Measurements from ENCODE around the gene CEP120.
"Not testable (repeated sequence)": the region's sequence is repeated elsewhere in the genome, so short reads cannot be mapped to it uniquely, and the experiment has no call there.

The CEP120 gene

DNA sequence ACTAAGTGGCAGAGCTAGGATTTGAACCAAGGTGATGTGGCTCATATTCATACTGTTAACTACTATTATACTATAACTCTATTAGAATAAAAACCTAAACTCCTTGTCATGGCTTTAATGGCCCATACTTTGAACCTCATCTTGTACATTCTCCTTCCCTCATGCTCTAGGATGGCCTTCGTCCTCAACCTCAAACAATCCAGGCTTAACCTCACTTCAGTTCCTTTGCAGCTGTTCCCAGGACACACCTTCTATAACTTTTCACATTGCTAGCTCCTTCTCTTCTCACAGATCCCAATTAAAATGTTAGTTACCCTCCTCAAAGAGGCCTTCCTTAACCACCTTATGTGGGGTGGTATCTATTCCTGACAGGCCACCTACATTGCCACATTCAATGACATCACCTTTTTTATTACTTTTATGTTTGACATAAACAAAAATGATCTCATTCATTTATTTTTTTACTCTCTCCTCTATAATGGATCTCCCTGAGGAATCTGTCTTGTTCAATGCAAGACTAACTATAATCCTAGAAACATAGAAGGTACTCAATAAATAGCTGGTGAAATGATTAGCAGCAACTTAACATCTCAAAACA lies 53.7 kb downstream of the CEP120 start:
- DNase-seq, result no peak
- H3K4me3 Mint-ChIP-seq, result no peak overlapping the region
- H3K4me1 Mint-ChIP-seq, result peaks cover 7% of the 10 kb centered on the region
- no peak overlapping the region for H3K27ac Mint-ChIP-seq
- H3K27me3 Mint-ChIP-seq, result no peaks in the 10 kb centered on the region
- H3K9me3 Mint-ChIP-seq, result no peaks in the 10 kb centered on the region
- no peak for ATAC-seq

DNA sequence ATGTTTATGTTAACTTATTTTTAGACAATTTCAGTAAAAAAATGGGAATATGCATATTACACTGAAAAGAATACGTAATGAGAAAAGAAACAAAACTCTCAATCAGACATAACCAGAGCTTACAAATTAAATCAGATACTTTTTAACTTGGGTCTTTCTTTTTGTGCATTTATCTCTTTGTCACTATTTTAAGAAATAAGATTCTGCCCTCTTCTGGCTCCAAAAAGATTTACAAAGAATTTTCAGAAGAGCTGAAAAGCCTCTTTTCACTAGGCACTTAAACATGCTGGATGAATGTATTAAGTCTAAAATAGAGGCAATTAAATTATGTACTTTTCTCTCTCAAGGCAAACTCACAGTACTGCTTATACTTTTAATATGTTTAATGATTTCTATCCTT lies 55.5 kb downstream of the CEP120 start:
- H3K27me3 Mint-ChIP-seq, result no peaks in the 10 kb centered on the region
- H3K9me3 Mint-ChIP-seq, result no peaks in the 10 kb centered on the region
- no peak overlapping the region for H3K27ac Mint-ChIP-seq
- H3K4me3 Mint-ChIP-seq, result no peak overlapping the region
- DNase-seq, result no peak
- no peak for ATAC-seq
- H3K4me1 Mint-ChIP-seq, result peaks cover 7% of the 10 kb centered on the region

DNA sequence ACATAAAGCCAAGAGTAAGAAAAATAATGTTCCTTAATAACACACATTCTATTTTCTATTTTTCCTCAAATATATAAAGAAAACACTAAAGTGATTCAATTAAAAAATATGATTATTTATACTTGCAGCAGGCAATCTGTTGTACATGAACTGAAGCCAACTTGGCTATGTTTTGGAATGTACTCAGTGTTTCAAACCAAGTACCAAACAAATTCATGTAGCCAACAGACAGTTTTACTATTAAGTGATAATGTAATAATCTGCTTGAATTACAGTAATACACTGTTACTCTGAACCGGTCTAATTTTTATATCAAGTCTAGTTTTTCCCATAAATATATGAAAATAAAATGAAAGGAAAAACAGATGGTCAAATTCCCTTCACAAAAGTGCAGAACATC lies 58.0 kb downstream of the CEP120 start:
- H3K4me3 Mint-ChIP-seq, result no peak overlapping the region
- ATAC-seq (no peak), DNase-seq (no peak)
- H3K4me1 Mint-ChIP-seq, result no peaks in the 10 kb centered on the region
- no peaks in the 10 kb centered on the region for H3K27me3 Mint-ChIP-seq
- no peak overlapping the region for H3K27ac Mint-ChIP-seq
- H3K9me3 Mint-ChIP-seq, result no peaks in the 10 kb centered on the region

DNA sequence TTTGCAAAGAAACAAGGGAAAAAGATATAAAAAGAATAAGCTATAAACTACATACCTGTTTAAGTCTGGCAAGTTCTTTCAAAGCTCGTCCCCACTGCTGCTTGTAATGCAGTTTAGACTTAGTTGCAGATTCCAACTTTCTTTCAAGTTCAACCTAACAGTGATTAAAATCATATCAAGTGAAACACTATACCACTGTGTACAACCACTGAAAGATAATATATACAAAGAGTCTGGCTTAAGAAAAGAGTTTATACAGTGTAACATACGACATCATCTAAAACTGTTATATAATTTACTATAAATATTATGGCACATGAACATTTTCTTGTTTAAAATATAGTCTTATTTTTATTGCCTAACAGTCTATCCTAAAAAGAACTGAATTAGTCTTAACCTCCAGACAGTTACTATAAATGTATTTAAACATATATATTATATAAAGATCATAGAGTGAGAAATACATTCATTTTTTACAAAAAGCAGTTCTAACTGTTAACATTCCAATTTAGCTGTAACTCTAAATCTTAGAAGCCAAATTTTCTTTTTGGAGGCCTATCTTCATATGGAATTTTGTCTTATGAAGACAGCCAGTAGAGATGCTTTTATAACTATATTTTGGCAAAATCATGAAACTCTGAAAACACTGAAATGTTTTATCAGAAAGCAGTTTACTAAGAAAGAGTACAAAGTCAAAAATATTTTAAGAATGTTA lies 58.6 kb downstream of the CEP120 start:
- DNase-seq, result no peak
- no peaks in the 10 kb centered on the region for H3K4me1 Mint-ChIP-seq
- no peak overlapping the region for H3K27ac Mint-ChIP-seq
- ATAC-seq, result no peak
- H3K4me3 Mint-ChIP-seq, result no peak overlapping the region
- no peaks in the 10 kb centered on the region for H3K9me3 Mint-ChIP-seq
- no peaks in the 10 kb centered on the region for H3K27me3 Mint-ChIP-seq

DNA sequence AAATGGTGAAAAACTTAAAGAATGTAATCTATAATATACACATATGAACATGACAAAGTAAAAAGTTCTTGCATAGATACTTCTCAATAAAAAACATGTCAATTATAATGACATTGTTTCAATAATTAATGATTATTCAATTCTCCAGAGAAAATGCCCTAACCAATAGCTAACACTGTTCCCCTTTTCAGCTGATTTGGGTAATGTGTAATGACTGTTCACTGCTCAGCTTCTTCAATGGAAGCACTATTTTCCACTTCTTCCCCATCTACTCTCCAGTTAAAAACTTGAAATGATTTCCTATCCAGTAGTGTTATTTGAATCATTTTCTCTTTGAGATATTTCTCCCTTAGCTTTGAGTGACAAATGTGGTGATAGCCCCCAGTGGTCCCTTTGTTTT lies 62.3 kb downstream of the CEP120 start:
- H3K27ac Mint-ChIP-seq, result no peak overlapping the region
- H3K4me3 Mint-ChIP-seq, result no peak overlapping the region

DNA sequence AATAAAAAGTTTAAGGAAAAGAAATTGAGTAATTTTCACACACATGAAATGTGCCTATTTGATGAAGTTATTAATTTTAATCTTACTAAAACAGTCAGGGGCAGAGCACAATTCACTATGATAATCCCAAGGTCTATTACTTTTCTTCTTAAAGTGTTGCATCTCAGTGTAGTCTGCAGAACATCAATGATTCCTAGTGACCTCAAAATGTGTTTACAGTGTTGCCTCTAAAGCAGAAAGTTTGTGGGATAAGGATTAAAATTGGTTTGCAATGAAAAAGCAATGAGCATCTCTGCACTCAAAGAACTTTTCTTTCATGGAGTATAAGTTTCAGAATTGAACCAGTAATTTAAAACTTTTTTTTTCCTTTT lies 63.0 kb downstream of the CEP120 start:
- Mint-ChIP-seq H3K9me3 (no peaks in the 10 kb centered on the region), H3K4me3 (no peak overlapping the region), H3K4me1 (no peaks in the 10 kb centered on the region), H3K27ac (no peak overlapping the region), H3K27me3 (no peaks in the 10 kb centered on the region)
- ATAC-seq (no peak), DNase-seq (no peak)

More for the DNA sequence above, 62.3 kb downstream of the CEP120 start:
- ATAC-seq, result no peak
- no peaks in the 10 kb centered on the region for H3K27me3 Mint-ChIP-seq
- H3K9me3 Mint-ChIP-seq, result no peaks in the 10 kb centered on the region
- DNase-seq, result no peak
- no peaks in the 10 kb centered on the region for H3K4me1 Mint-ChIP-seq

DNA sequence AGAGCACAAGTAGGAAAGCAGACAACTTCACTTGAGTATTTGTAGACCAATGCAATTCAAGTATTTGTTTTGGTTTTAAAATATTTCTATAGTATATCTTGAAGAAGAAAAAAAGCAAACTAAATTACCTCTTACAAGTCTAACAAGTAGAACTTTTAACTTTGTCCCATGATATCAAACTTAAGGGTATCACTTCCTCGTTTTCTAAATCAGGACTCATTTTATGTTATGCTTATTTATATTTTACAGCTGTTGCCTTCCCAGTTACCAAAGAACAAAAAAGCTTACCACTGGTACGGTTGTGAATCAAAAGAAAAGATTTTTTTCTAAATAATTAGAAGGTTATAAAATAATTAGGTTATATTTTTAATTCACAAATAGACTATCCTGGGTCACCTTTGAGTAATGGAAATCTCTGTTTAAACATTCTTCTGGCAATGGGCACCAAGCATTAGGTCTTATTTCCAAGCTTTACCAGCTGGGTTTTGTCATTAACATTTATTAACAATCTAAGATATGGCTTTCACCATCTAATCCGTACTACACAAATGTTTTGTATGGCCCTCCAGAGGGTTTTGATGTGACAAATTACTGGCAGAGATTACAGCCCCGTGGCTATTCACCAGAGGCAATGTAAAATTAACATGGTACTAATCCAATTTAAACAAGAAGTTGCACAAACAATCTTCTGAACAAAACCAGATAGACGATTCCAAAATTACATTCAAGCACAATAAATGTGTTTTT lies 63.6 kb downstream of the CEP120 start:
- ATAC-seq (no peak), DNase-seq (no peak)
- no peak overlapping the region for H3K27ac Mint-ChIP-seq

DNA sequence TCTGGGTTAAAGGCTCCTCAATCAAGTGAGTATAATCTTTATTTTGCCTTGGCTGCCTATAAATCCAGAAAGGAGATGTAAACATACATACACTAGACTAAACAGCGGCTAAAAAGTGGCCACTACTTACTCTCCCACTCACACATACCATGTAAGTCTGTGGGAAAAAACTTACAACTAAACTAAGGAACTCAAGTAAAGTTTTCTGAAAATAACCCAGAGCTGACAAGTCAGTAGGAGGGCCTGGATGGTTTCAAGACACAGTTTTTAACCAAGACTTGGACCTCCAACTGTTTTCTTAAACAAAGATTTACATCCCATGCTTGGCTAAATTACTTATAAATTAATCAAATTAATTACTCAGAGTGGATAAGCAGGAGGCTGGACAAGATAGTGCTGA lies 64.5 kb downstream of the CEP120 start:
- Mint-ChIP-seq H3K4me3 (no peak overlapping the region), H3K27me3 (no peaks in the 10 kb centered on the region), H3K4me1 (no peaks in the 10 kb centered on the region), H3K27ac (no peak overlapping the region), H3K9me3 (no peaks in the 10 kb centered on the region)
- DNase-seq (no peak), ATAC-seq (no peak)

More for the DNA sequence above, 63.6 kb downstream of the CEP120 start:
- Mint-ChIP-seq H3K27me3 (no peaks in the 10 kb centered on the region), H3K4me3 (no peak overlapping the region), H3K4me1 (no peaks in the 10 kb centered on the region), H3K9me3 (no peaks in the 10 kb centered on the region)

DNA sequence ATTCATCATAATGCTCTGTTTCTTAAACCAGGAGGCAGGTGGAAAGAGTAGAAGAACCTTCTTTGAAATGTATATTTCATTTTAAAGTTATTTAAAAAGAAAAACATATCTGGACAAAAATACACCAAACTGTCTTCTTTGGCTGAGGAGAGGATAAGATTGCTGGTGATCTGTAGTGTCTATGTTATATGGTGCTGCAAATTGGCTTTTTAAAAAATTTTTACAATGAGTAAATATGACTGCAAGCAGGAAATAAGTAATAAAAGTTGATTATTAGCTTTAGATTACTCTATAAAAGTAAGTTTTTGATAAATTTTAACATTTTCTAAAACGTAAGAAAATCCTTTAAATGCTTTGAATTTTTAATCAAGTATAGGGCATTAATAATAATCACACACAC lies 64.9 kb downstream of the CEP120 start:
- no peaks in the 10 kb centered on the region for H3K4me1 Mint-ChIP-seq
- DNase-seq (no peak), ATAC-seq (no peak)
- H3K9me3 Mint-ChIP-seq, result no peaks in the 10 kb centered on the region
- no peaks in the 10 kb centered on the region for H3K27me3 Mint-ChIP-seq
- no peak overlapping the region for H3K27ac Mint-ChIP-seq
- H3K4me3 Mint-ChIP-seq, result no peak overlapping the region

DNA sequence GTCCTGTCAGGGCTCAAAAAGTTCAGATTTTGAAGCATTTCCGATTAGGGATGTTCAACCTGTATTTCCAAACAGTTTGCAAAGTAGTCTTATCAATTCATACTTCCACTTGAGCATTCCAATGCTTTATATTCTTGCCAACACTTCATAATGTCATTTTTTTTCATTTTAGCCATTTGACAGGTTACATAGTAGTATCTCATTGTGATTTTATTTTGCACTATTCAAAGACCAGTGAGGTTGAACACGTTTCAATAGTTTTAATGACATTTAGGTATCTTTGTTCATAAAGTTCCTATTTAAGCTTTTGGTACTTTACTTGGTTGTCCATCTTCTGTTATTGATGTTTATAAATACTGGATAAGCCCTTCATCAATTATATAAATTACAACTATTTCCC lies 71.4 kb downstream of the CEP120 start:
- ATAC-seq (no peak), DNase-seq (no peak)
- Mint-ChIP-seq H3K27ac (no peak overlapping the region), H3K4me1 (no peaks in the 10 kb centered on the region), H3K4me3 (no peak overlapping the region), H3K9me3 (no peaks in the 10 kb centered on the region), H3K27me3 (no peaks in the 10 kb centered on the region)

DNA sequence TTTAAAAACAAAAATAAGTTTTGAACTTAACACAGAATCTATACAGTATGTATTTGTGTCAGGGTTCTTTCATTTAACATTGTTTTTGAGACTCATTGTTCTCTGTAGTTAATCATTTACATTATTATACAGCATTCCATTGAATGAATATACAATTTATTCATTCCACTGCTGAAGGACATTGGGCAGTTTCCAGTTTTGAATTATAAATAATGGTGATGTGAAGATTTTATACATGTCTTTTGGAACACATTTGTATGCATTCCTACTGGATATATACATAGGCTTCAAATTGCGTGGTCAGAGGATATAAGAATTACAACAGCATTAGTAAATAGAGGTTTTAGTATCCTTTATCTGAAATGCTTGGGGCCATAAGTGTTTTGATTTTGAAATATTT lies 72.0 kb downstream of the CEP120 start:
- H3K27me3 Mint-ChIP-seq, result no peaks in the 10 kb centered on the region
- ATAC-seq, result no peak
- no peak overlapping the region for H3K4me3 Mint-ChIP-seq
- no peak overlapping the region for H3K27ac Mint-ChIP-seq
- DNase-seq, result no peak
- no peaks in the 10 kb centered on the region for H3K4me1 Mint-ChIP-seq
- no peaks in the 10 kb centered on the region for H3K9me3 Mint-ChIP-seq

DNA sequence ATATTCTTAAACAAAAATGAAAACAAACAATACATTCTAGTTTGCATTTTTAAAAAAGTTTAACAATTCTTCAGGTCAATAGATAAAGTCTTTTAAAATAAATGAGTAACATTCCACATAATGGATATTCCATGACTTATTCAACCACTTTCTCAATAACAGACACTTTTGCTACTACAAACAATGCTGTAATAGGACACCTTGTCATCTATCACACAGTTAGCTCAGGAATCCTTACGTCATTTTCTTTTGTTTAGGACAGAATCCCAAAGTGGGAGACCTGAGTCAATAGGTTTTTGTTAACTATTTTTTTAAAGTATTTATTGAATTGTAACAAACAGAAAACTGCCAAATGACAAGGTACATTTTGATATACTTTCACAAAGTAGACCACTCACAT lies 72.5 kb downstream of the CEP120 start:
- H3K4me3 Mint-ChIP-seq, result no peak overlapping the region
- ATAC-seq (no peak), DNase-seq (no peak)
- H3K27me3 Mint-ChIP-seq, result no peaks in the 10 kb centered on the region
- no peak overlapping the region for H3K27ac Mint-ChIP-seq
- H3K4me1 Mint-ChIP-seq, result no peaks in the 10 kb centered on the region
- H3K9me3 Mint-ChIP-seq, result no peaks in the 10 kb centered on the region

DNA sequence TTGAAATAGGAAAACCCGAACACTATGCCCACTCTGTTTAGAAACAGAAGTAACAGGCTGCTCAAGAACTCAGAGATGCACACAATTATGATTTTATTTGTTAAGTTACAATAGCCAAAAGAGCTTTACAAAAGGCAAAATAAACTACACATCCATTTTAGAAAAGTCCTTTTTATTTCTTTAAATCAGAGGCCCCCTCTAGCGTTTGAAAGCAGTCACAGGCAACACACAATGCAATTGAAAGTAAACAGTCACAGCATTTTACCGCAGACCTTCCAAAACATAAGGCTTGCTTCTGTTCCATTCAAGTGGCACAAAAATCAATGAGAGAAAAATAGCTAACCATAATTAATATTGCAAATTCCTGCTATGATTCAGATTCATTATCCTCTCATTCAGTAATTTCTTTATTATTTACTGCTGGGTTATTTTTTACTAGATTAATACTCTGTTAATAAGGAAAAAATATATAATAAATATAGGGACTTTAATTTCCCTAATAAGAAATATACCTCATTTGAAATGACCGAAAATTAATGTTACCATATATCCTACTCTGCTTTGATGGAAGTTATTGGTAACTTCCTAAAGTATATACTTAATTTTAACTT lies 78.3 kb downstream of the CEP120 start:
- no peak for DNase-seq
- no peaks in the 10 kb centered on the region for H3K4me1 Mint-ChIP-seq
- H3K4me3 Mint-ChIP-seq, result no peak overlapping the region

DNA sequence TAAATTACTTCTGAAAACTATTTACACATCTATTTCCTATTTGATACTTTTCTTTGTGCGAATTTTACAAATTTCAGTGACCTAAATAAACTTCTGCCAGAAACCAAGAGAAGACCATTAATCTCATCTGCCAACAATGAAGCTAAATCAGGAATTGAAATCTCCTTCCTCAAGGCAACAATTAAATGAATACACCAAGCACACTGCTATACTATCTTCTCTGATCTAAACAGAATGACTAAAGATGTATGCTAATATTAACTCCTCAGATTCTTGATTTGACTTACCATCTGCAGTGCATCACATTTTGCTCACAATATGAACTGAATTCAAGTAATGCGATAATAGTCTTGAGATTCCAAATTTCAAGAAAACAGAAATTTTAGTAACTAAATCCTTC lies 82.3 kb downstream of the CEP120 start:
- no peaks in the 10 kb centered on the region for H3K4me1 Mint-ChIP-seq
- H3K27me3 Mint-ChIP-seq, result no peaks in the 10 kb centered on the region
- DNase-seq (no peak), ATAC-seq (no peak)
- H3K9me3 Mint-ChIP-seq, result no peaks in the 10 kb centered on the region
- no peak overlapping the region for H3K4me3 Mint-ChIP-seq
- H3K27ac Mint-ChIP-seq, result no peak overlapping the region

More for the DNA sequence above, 78.3 kb downstream of the CEP120 start:
- Mint-ChIP-seq H3K27ac (no peak overlapping the region), H3K27me3 (no peaks in the 10 kb centered on the region), H3K9me3 (no peaks in the 10 kb centered on the region)
- no peak for ATAC-seq

DNA sequence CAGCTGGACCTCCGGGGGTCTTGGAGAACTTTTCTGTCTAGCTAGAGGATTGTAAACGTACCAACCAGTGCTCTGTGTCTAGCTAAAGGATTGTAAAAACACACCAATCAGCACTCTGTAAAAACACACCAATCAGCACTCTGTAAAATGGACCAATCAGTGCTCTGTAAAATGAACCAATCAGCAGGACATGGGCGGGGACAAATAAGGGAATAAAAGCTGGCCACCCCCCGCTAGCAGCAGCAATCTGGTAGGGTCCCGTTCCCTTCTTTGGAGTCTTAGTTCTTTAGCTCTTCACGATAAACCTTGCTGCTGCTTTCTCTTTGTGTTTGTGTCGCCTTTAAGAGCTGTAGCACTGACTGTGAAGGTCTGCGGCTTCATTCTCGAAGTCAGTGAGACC lies 114.8 kb downstream of the CEP120 start:
- peaks cover 15% of the 10 kb centered on the region for H3K27me3 Mint-ChIP-seq
- H3K4me1 Mint-ChIP-seq, DNase-seq, ATAC-seq, H3K9me3 Mint-ChIP-seq, H3K27ac Mint-ChIP-seq, H3K4me3 Mint-ChIP-seq: not testable (repeated sequence)

DNA sequence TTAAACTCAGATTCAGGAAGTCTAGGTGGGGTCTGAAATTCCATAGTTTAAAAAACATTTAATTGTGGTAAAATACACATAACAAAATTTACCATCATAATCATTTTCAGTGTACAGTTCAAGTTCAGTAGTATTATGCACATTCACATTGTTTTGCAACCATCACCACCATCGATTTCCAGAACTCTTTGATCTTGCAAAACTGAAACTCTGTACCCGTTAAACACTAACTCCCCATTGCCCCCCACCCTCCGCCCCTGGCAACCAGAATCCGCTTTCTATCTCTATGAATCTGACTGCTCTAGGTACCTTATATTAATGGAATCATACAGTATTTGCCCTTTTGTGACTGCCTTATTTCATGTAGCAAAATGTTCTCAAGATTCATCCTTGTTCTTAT lies 117.5 kb downstream of the CEP120 start:
- no peak overlapping the region for H3K27ac Mint-ChIP-seq
- no peaks in the 10 kb centered on the region for H3K9me3 Mint-ChIP-seq
- no peak for ATAC-seq
- H3K4me1 Mint-ChIP-seq, result no peaks in the 10 kb centered on the region
- peaks cover 10% of the 10 kb centered on the region for H3K27me3 Mint-ChIP-seq
- no peak overlapping the region for H3K4me3 Mint-ChIP-seq
- no peak for DNase-seq

All from stimulated activated naive CD8-positive, alpha-beta T cell treated with anti-CD3 and anti-CD28 coated beads, Interleukin-15, amount 100 ng/mL, for 72 hours (primary cell).